Natural killer cell (primary cell): ENCODE data around the gene RNF14. TPM values are rescaled to one million over a fixed set of nuclear protein-coding genes. Genes with fewer than 3 reads are reported as not detected.
A peak's percentile ranks its signal among the peaks of the same experiment; 100 is the strongest.

Experiments
- ATAC-seq, 3 donors: fragments of 150-1000 bp in 2 of 3; fragments of 200-7000 bp in 1 of 3; cut with Tn5 transposase; 1 replicate in 1 of 3; 2 replicates in 2 of 3; pipeline ENCODE4 v1.10.0; 2021; ENCODE audit warnings: mild to moderate bottlenecking in 2 of 3, moderate library complexity in 2 of 3
- DNase-seq, 2 donors: peaks; one replicate each; pipeline versions ENCODE4 v3.0.0 to v3.0.0-alpha.2; 2013 to 2021; ENCODE audit warnings: mixed read lengths in 1 of 2
- H3K27ac ChIP-seq: one replicate; pipeline ENCODE4 v1.5.1; 2013; ENCODE audit warnings: mild to moderate bottlenecking, low read length
- H3K27me3 ChIP-seq: one replicate; pipeline ENCODE4 v1.6.1; 2013; ENCODE audit warnings: low read length; ENCODE audit not compliant: control insufficient read depth, insufficient read depth
- H3K36me3 ChIP-seq: one replicate; pipeline ENCODE4 v1.6.1; 2013; ENCODE audit warnings: low read length; ENCODE audit not compliant: control insufficient read depth, insufficient read depth
- H3K4me1 ChIP-seq: one replicate; pipeline ENCODE4 v1.6.1; 2013; ENCODE audit warnings: low read length; ENCODE audit not compliant: control insufficient read depth, insufficient read depth
- H3K4me3 ChIP-seq: one replicate; pipeline ENCODE4 v1.5.1; 2013; ENCODE audit warnings: low read length
- H3K9me3 ChIP-seq: one replicate; pipeline ENCODE4 v1.6.1; 2013; ENCODE audit warnings: low read length; ENCODE audit not compliant: control insufficient read depth, insufficient read depth
- H3K27ac Mint-ChIP-seq, 2 donors: one replicate each; pipeline ENCODE4 v1.8.0; 2022; ENCODE audit warnings: mild to moderate bottlenecking in 2 of 2, mixed read lengths in 2 of 2, moderate library complexity in 1 of 2
- H3K27me3 Mint-ChIP-seq, 2 donors: one replicate each; pipeline ENCODE4 v1.8.0; 2022; ENCODE audit warnings: low read depth in 2 of 2, mixed read lengths in 2 of 2
- H3K36me3 Mint-ChIP-seq: one replicate; pipeline ENCODE4 v1.8.0; 2022; ENCODE audit warnings: mixed read lengths
- H3K4me1 Mint-ChIP-seq, 2 donors: one replicate each; pipeline ENCODE4 v1.8.0; 2022; ENCODE audit warnings: mixed read lengths in 2 of 2
- H3K4me3 Mint-ChIP-seq: one replicate; pipeline ENCODE4 v1.8.0; 2022; ENCODE audit warnings: mild to moderate bottlenecking, moderate library complexity, mixed read lengths
- H3K9me3 Mint-ChIP-seq, 2 donors: one replicate each; pipeline ENCODE4 v1.8.0; 2022; ENCODE audit warnings: mixed read lengths in 2 of 2
- CTCF ChIP-seq: fragments of 200-600 bp; IDR thresholded peaks from one replicate; pipeline ENCODE4 v1.8.0; 2022; ENCODE audit warnings: antibody characterized with exemption
- WGBS: methylation state at CpG from one replicate; pipeline ENCODE4 v1.1.7; 2013; ENCODE audit warnings: missing lambda C conversion rate; ENCODE audit not compliant: insufficient coverage; 5-methylcytosine and 5-hydroxymethylcytosine counted together
- intact Hi-C: fragments of 100-400 bp; cut with micrococcal nuclease; formaldehyde crosslinking; loops from one replicate; pipeline ENCODE4 v1.14.2; 2022
- total RNA-seq, 4 donors: library from RNA; stranded (reverse); fragments of 120-200 nt in 1 of 4; gene quantifications; one replicate each; pipeline versions ENCODE4 v1.2.3 to v1.2.4, GENCODE V29; 2013 to 2022

The RNF14 gene
- total RNA-seq, 3 donors from 2014 or later (not counting 1 experiment from before 2014, with no cell fraction given): 20.6 to 29.2 (median 21.3) TPM

DNA sequence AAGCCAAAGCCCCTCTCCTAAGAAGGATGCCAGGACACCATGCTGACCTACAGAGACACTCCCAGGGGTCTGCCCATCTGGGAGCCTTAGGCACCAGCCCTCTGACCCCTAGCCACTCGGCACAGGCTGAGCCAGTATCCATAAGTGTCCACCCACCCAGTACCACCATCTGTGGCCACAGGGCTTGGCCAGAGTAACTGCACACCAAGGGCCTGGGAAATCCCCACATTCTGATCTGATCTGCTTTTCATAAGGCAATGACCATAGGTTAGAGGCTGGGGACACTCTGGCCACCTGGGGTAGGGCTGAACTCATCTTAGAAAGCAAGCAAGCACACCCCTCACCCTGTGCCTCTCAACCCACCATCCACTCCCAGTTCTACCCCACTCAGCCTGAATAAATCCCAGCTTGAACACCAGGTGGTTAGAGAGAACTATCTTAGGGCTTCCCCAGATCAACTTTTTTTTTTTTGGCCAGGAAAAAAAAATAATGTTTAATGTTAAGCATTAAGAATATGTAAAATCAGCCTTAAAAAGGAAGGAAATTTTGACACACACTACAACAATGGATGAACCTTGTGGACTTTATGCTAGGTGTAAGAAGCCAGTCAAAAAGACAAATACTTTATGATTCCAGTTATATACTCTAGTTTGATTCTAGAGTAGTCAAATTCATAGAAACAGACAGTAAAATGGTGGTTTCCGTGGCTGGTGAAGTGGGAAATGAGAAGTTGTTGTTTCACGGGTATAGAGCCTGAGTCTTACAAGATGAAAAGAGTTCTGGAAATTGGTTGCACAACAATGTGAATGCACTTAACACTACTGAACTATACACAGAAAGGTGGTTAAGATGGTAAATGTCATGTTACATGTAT is 37.7 kb downstream of the RNF14 start:
- ATAC-seq (peak; percentile 73 to 90 (median 82)), DNase-seq (peak in 1 of 2 donors; percentile 67)
- no peaks in the 10 kb centered on the region for H3K27me3 Mint-ChIP-seq
- H3K4me3 ChIP-seq: no peak overlapping the region
- peak overlapping the region; percentile 60 to 80 for H3K27ac Mint-ChIP-seq
- H3K27me3 ChIP-seq: no peaks in the 10 kb centered on the region
- H3K9me3 Mint-ChIP-seq: no peaks in the 10 kb centered on the region
- H3K9me3 ChIP-seq: no peaks in the 10 kb centered on the region
- 29% methylated on average over 3 of the region's 3 CpGs for WGBS
- H3K4me1 Mint-ChIP-seq: peaks cover 22% of the 10 kb centered on the region in 2 donors
- TF ChIP-seq CTCF: no peak
- intact Hi-C loops: no loop called here
- H3K4me3 Mint-ChIP-seq: peak overlapping the region; percentile 60
- H3K4me1 ChIP-seq: peaks cover 24% of the 10 kb centered on the region
- peaks cover 34% of the 10 kb centered on the region for H3K36me3 ChIP-seq
- peaks cover 7% of the 10 kb centered on the region for H3K36me3 Mint-ChIP-seq
- peak overlapping the region; percentile 38 for H3K27ac ChIP-seq

DNA sequence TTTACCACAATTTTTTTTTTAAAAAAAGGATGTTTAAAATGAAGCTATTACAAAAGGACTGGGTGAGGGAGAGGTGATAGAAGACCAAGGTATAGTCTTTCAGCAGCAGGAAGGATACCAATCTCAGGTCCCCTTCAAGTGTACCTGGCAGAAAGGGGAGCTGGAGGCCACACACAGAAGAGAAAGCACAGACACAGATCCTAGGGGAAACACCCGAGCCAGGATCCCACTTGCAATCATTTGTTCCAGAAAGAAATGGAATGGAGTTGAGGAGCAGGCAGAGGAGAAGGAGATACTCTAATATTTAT is 38.3 kb downstream of the RNF14 start:
- Mint-ChIP-seq H3K4me1 (peaks cover 27 to 28% of the 10 kb centered on the region in 2 donors), H3K4me3 (peak overlapping the region; percentile 60), H3K27ac (peak overlapping the region; percentile 60 to 80), H3K9me3 (no peaks in the 10 kb centered on the region), H3K27me3 (no peaks in the 10 kb centered on the region), H3K36me3 (peaks cover 7% of the 10 kb centered on the region)
- no peak for TF ChIP-seq CTCF
- H3K9me3 ChIP-seq: no peaks in the 10 kb centered on the region
- intact Hi-C loops: no loop called here
- WGBS: 100% methylated on average over 1 of the region's 1 CpG
- ATAC-seq (no peak), DNase-seq (no peak)
- H3K36me3 ChIP-seq: peaks cover 29% of the 10 kb centered on the region
- no peaks in the 10 kb centered on the region for H3K27me3 ChIP-seq
- H3K27ac ChIP-seq: no peak overlapping the region
- H3K4me3 ChIP-seq: no peak overlapping the region
- H3K4me1 ChIP-seq: peaks cover 30% of the 10 kb centered on the region

GRCh38 chr5:142008813-142009212 is 39.9 kb downstream of the RNF14 start:
- H3K27ac Mint-ChIP-seq: no peak overlapping the region
- H3K4me3 Mint-ChIP-seq: no peak overlapping the region
- H3K9me3 ChIP-seq: no peaks in the 10 kb centered on the region
- ATAC-seq (no peak), DNase-seq (no peak)
- no peaks in the 10 kb centered on the region for H3K27me3 ChIP-seq
- H3K36me3 Mint-ChIP-seq: peaks cover 7% of the 10 kb centered on the region
- H3K9me3 Mint-ChIP-seq: no peaks in the 10 kb centered on the region
- H3K27me3 Mint-ChIP-seq: no peaks in the 10 kb centered on the region
- peaks cover 28 to 41% of the 10 kb centered on the region in 2 donors for H3K4me1 Mint-ChIP-seq
- H3K4me3 ChIP-seq: no peak overlapping the region
- no peak overlapping the region for H3K27ac ChIP-seq
- intact Hi-C loops: no loop called here
- no peak for TF ChIP-seq CTCF
- H3K36me3 ChIP-seq: peaks cover 20% of the 10 kb centered on the region
- H3K4me1 ChIP-seq: peaks cover 41% of the 10 kb centered on the region
